ENCODE results near the gene RBM45.
"Not testable (repeated sequence)": the region's sequence is repeated elsewhere in the genome, so short reads cannot be mapped to it uniquely, and the experiment has no call there.

RBM45 gene

GRCh38 chr2:178109813-178110212 lies 2.4 kb upstream of the RBM45 start:
- no peak for DNase-seq

GRCh38 chr2:178110681-178111080 lies 1.6 kb upstream of the RBM45 start:
- no peak for DNase-seq

DNA sequence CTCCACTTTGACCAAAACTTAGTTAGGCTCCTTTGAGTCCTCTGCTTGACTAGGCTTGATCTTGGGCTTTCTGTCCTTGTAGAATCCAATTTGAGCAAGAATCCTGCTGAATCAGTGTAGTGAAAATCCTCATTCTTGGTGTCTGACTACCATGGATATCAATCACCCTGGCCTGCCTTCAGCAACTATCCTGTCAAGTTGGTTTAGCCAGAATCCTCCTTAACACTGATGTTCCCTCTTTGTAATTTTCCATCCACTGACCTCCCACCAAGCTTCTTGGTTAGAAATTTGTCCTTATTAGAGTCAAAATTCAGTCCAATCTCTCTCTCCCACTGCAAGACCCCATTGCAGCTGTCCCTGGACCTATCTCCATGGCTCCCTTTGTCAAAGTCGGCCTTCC lies 494 bp upstream of the RBM45 start:
- DNase-seq: no peak

DNA sequence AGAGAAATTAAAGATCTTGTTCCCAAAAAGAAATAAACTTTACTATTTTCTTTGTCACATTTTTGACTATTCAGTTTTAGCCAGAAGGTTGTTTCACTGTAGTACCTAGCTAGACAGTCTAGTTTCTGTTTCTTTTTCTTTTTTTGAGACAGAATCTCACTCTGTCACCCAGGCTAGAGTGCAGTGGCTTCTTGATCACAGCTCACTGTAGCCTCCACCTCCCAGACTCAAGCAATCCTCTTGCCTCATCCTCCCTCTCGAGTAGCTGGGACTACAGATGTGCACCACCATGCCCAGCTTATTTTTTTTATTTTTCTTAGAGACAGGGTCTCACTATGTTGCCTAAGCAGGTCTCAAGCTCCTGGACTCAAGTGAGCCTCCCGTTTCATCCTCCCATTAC lies 2.2 kb downstream of the RBM45 start:
- DNase-seq: no peak

DNA sequence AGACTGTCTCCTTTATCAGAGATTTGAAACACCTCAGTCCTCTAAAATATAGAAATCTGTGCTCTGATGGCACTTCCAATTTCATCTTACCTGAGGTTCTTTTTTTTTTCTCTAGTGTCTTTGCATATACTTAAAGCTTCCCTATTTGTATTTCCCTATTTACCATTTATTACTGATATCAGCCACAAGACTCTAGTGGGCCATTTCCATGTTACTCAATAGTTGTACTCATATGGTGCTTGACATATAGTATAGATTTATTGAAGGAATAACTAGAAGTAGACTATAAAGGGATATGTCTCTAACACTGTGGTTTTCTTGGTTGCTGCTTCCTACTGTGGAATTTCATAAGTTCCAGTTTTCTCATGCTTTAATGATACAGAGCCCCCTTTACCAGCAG lies 3.0 kb downstream of the RBM45 start:
- no peak for DNase-seq

GRCh38 chr2:178117725-178118124 lies 5.5 kb downstream of the RBM45 start:
- no peak for DNase-seq

DNA sequence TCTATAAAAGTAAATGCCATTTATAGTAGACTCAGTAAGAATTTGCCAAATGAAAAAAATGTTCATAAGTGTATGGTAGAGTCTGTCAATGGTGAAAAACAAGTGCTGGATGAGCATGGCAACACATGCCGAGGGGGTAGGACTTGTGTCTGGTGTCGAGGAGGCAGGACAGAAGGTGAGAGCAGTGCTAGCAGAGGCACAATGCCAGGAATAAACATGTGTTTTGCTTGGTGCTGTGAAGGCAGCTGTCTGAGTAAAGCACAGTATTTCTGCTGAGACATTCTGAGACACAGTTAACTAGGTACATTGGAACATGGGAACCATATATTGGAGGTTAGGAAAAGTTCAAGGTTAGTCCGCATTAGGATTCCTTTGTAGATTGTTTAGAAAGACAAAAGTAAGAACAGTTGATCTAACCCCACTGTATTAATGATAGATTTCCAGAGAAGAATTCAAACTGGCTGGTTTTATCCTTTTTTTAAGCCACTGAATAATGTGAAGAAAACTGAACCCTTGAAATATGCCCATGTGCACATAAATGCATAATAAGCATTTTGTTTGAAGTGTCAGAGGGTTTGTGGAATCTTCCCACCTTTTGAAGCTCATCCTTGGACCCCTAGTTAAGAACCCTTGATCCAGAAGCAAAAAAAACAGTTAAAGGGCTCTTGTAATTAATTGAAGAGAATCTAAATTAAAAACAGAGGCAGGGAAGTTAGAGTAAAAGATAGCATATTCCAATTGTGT lies 7.1 kb downstream of the RBM45 start:
- DNase-seq: no peak

DNA sequence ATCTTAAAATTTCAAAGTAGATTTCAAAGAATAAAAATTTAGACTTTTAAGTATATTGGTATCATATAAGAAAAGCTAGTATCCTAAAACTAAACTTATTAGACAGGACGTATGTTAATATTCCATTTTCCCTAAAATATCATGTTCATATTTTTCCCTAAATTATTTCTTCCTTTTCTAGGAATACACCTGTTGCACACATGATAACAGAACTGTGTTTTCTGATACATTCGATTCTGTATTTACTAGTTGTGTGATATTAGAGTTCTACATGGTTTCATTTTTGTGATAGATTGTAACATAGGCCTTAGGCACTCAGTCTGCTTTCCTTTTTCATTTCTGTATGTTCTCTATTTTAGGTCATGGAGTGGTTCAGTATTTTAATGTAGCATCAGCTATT lies 10.9 kb downstream of the RBM45 start:
- DNase-seq: no peak

GRCh38 chr2:178125125-178125524 lies 12.9 kb downstream of the RBM45 start:
- DNase-seq: no peak

- DNase-seq: no peak
Measured at GRCh38 chr2:178125862-178126261, 13.6 kb downstream of the RBM45 start.

DNA sequence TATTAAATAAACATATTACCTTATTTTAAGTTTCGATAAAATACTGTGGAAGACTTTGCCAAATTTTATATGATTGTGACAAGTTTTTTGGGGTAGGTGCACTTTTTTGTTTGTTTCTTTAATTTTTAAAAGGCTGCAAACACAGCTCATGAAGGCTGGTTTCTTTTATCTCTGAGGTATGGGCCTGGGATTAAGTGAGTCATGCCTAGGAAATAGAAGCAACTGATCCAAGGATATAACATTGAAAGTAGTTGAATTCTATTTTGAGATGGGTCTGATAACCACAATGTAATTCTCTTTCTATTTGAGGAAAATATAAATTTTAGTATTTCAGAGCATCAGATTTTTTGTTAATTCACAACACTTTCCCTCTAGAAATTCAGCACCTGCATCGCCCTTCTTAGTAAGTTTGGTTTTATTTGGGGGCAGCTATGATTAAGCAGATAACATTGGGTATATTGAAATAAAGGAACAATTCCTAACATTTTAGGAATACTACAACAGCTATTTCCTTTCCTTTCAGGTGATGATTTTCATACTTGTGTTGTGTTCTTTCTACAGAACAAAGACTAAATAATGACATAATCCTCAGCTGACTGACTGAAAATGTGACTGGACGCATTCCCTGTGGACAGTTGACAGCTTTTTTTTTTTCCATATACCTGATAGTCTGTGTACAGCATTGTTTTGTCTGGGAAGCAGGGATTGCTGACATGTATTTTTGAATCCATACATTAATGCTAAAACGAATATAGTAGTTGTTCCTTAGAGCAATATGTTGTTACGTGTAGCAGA lies 16.8 kb downstream of the RBM45 start:
- no peak for DNase-seq

GRCh38 chr2:178136321-178137025 lies 24.2 kb downstream of the RBM45 start:
- DNase-seq: no peak

DNA sequence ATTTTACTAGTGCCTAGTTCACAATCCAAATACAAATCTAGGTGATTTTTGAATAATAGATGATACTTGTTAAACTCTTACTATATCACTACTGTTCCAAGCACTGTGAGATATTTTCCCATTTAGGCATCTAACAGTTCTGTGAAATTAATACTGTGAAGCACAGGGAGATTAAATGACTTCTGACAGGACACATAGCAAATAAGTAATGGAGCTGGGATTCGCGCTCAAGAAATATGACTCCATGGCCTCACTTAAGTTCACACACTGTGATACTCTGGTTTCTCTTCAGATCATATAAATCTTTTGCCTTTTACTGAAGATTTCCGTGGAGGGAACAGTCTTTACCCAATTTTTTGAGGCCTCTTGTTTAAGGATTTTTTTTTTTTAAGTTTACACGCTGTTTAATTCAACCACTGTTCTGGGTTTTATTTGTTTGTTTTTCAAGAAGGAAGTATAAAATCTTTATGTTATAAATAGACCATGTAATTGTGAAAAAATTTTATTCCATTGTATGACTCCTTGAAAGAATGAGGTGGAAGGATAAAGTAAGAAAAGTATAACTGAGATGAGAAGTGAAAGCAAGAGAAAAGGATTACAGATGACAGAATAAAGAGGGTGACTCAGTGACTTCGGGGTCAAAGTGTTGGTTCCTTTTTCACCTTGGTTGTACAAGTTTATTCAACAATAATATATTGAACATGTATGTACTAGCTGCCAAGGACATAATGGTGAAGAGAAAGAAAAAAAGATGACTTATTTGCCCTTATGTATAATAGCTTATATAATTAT lies 30.2 kb downstream of the RBM45 start:
- DNase-seq: no peak

- DNase-seq: no peak
Measured at GRCh38 chr2:178143481-178143880, 31.2 kb downstream of the RBM45 start.

DNA sequence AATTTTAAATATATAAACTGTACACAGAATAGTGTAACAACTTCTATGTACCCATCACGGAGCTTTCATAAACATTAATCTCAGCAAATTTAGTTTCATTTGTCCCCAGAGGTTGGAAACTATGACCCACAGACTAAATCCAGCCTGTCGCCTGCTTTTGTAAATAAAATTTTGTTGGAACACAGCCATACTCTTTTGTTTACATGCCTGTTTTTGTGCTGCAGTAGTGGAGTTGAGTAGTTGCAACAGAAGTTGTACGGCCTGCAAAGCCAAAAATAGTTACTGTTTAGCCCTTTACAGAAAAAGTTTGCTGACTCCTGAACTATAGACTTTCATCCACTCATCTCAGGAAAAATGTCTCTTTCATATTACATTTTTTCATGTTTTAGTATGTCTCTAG lies 39.8 kb downstream of the RBM45 start:
- DNase-seq: no peak

GRCh38 chr2:178152542-178152941 lies 40.3 kb downstream of the RBM45 start:
- DNase-seq: no peak

DNA sequence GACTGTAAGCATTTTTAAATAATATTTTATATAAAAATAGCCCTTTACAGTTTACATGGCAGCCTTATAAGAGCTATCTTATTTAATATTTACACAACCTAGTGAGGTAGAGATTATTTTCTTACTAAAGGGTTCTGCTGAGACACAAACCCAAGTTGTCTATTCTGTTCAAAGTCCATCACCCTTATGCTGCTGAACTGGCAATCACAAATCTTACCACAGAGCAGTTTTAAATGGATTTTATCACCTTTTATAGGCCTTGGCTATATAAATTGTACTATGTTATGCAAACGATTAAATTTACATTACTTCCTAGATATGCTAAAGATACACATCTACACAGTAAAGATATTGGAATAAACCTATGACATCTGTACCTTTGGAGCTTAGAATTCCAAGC lies 40.7 kb downstream of the RBM45 start:
- DNase-seq: no peak

DNA sequence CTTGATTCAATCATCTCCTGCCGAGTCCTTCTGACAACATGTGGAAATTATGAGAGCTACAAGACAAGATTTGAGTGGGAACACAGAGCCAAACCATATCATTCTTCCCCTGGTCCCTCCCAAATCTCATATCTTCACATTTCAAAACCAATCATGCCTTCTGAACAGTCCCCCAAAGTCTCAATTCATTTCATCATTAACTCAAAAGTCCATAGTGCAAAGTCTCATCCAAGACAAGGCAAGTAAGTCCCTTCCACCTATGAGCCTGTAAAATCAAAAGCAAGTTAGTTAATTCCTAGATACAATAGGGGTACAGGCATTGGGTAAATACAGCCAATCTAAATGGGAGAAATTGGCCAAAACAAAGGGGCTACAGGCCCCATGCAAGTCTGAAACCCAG lies 41.6 kb downstream of the RBM45 start:
- DNase-seq: not testable (repeated sequence)

DNA sequence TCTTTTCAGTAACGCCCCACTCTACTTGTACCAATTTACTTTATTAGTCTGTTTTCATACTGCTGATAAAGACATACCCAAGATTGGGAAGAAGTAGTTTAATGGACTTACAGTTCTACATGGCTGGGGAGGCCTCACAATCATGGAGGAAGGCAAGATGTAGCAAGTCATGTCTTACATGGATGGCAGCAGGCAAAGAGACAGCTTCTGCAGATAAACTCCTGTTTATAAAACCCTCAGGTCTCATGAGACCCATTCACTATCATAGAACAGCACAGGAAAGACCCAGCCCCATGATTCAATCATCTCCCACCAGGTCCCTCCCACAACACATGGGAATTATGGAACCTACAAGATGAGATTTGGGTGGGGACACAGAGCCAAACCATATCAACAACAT lies 43.3 kb downstream of the RBM45 start:
- no peak for DNase-seq

GRCh38 chr2:178157574-178157973 lies 45.3 kb downstream of the RBM45 start:
- DNase-seq: no peak

- no peak for DNase-seq
Measured at GRCh38 chr2:178159966-178160365, 47.7 kb downstream of the RBM45 start.

GRCh38 chr2:178160601-178161000 lies 48.4 kb downstream of the RBM45 start:
- DNase-seq: no peak

- no peak for DNase-seq
Measured at GRCh38 chr2:178163395-178163794, 51.2 kb downstream of the RBM45 start.
